ENCODE measurements around the gene ZNF197. TPM values are rescaled to one million over a fixed set of nuclear protein-coding genes. Genes with fewer than 3 reads are reported as not detected.
A peak's percentile ranks its signal among the peaks of the same experiment; 100 is the strongest.
"Not testable (repeated sequence)": the region's sequence is repeated elsewhere in the genome, so short reads cannot be mapped to it uniquely, and the experiment has no call there.

The ZNF197 gene
- total RNA-seq, 2 donors from 2014 or later, result 8.1 to 9.6 TPM

GRCh38 chr3:44648564-44649229 is 23.9 kb downstream of the ZNF197 start, which contains the start of gene ZNF35:
Gene ZNF35 (plus strand): TSS chr3:44648732. CDS start chr3:44651068, 2,336 bp downstream.
- Mint-ChIP-seq H3K36me3 (peaks cover 33 to 56% of the 10 kb centered on the region in 2 donors), H3K9me3 (peaks cover 14 to 17% of the 10 kb centered on the region in 2 donors), H3K27ac (peak within 1 kb of the TSS; percentile 51 to 55)
- peak; percentile 72 to 79 for ATAC-seq
- peak; percentile 46 to 56 for DNase-seq (ENCODE audit: low spot score in 2 of 2)

- no peak for ATAC-seq
- Mint-ChIP-seq H3K9me3 (peaks cover 19 to 25% of the 10 kb centered on the region in 2 donors), H3K27ac (peak overlapping the region in 1 of 2 donors; percentile 50), H3K36me3 (peaks cover 39 to 64% of the 10 kb centered on the region in 2 donors)
- DNase-seq (ENCODE audit: low spot score in 2 of 2), result no peak
These were observed 24.9 kb downstream of the ZNF197 start for GRCh38 chr3:44649709-44650108.

GRCh38 chr3:44654039-44654438 is 29.2 kb downstream of the ZNF197 start:
- DNase-seq (ENCODE audit: low spot score in 2 of 2), result no peak
- peaks cover 64 to 70% of the 10 kb centered on the region in 2 donors for H3K36me3 Mint-ChIP-seq
- H3K9me3 Mint-ChIP-seq, result peaks cover 33 to 36% of the 10 kb centered on the region in 2 donors
- no peak for ATAC-seq
- H3K27ac Mint-ChIP-seq, result no peak overlapping the region

GRCh38 chr3:44659015-44659414 is 34.2 kb downstream of the ZNF197 start:
- H3K36me3 Mint-ChIP-seq, result peaks cover 73 to 79% of the 10 kb centered on the region in 2 donors
- no peak for DNase-seq (ENCODE audit: low spot score in 2 of 2)
- peaks cover 44 to 50% of the 10 kb centered on the region in 2 donors for H3K9me3 Mint-ChIP-seq
- ATAC-seq, result no peak
- H3K27ac Mint-ChIP-seq, result no peak overlapping the region

GRCh38 chr3:44659434-44659833 is 34.6 kb downstream of the ZNF197 start:
- Mint-ChIP-seq H3K9me3 (peaks cover 43 to 49% of the 10 kb centered on the region in 2 donors), H3K36me3 (peaks cover 72 to 79% of the 10 kb centered on the region in 2 donors), H3K27ac (no peak overlapping the region)
- ATAC-seq, result no peak
- no peak for DNase-seq (ENCODE audit: low spot score in 2 of 2)

GRCh38 chr3:44661189-44661588 is 36.4 kb downstream of the ZNF197 start:
- Mint-ChIP-seq H3K36me3 (peaks cover 79% of the 10 kb centered on the region in 2 donors), H3K27ac (no peak overlapping the region), H3K9me3 (peaks cover 50 to 53% of the 10 kb centered on the region in 2 donors)
- DNase-seq (ENCODE audit: low spot score in 2 of 2) (no peak), ATAC-seq (no peak)

GRCh38 chr3:44665173-44665572 is 40.3 kb downstream of the ZNF197 start:
- Mint-ChIP-seq H3K9me3 (peaks cover 30 to 35% of the 10 kb centered on the region in 2 donors), H3K27ac (no peak overlapping the region)

GRCh38 chr3:44666346-44666745 is 41.5 kb downstream of the ZNF197 start:
- Mint-ChIP-seq H3K27ac (no peak overlapping the region), H3K9me3 (peaks cover 23 to 29% of the 10 kb centered on the region in 2 donors), H3K36me3 (peaks cover 40% of the 10 kb centered on the region in 2 donors)
- ATAC-seq, result no peak
- DNase-seq (ENCODE audit: low spot score in 2 of 2), result no peak

More at GRCh38 chr3:44665173-44665572, 40.3 kb downstream of the ZNF197 start:
- ATAC-seq (no peak), DNase-seq (ENCODE audit: low spot score in 2 of 2) (no peak)
- H3K36me3 Mint-ChIP-seq, result peaks cover 47 to 52% of the 10 kb centered on the region in 2 donors

- no peak for ATAC-seq
- Mint-ChIP-seq H3K9me3 (peaks cover 32% of the 10 kb centered on the region in 2 donors), H3K27ac (no peak overlapping the region), H3K36me3 (peaks cover 31 to 41% of the 10 kb centered on the region in 2 donors)
- no peak for DNase-seq (ENCODE audit: low spot score in 2 of 2)
These were observed 44.9 kb downstream of the ZNF197 start for GRCh38 chr3:44669760-44670159.

- not testable (repeated sequence) for DNase-seq (ENCODE audit: low spot score in 2 of 2); H3K27ac Mint-ChIP-seq; ATAC-seq
- peaks cover 15 to 31% of the 10 kb centered on the region in 2 donors for H3K9me3 Mint-ChIP-seq
- peaks cover 16 to 36% of the 10 kb centered on the region in 2 donors for H3K36me3 Mint-ChIP-seq
These were observed 48.6 kb downstream of the ZNF197 start for GRCh38 chr3:44673466-44673865.

GRCh38 chr3:44674211-44674610 is 49.4 kb downstream of the ZNF197 start:
- H3K36me3 Mint-ChIP-seq, result peaks cover 16 to 36% of the 10 kb centered on the region in 2 donors
- ATAC-seq, result no peak
- no peak overlapping the region for H3K27ac Mint-ChIP-seq
- DNase-seq (ENCODE audit: low spot score in 2 of 2), result no peak
- H3K9me3 Mint-ChIP-seq, result peaks cover 15 to 31% of the 10 kb centered on the region in 2 donors

- ATAC-seq (no peak), DNase-seq (ENCODE audit: low spot score in 2 of 2) (no peak)
- H3K27ac Mint-ChIP-seq, result no peak overlapping the region
- peaks cover 24 to 41% of the 10 kb centered on the region in 2 donors for H3K9me3 Mint-ChIP-seq
- H3K36me3 Mint-ChIP-seq, result peaks cover 30 to 42% of the 10 kb centered on the region in 2 donors
These were observed 53.8 kb downstream of the ZNF197 start for GRCh38 chr3:44678480-44679116.

GRCh38 chr3:44680921-44681455 is 56.2 kb downstream of the ZNF197 start:
- DNase-seq (ENCODE audit: low spot score in 2 of 2), result no peak
- no peak overlapping the region for H3K27ac Mint-ChIP-seq
- H3K9me3 Mint-ChIP-seq, result peaks cover 32 to 44% of the 10 kb centered on the region in 2 donors
- no peak for ATAC-seq
- H3K36me3 Mint-ChIP-seq, result peaks cover 42 to 54% of the 10 kb centered on the region in 2 donors

GRCh38 chr3:44682182-44682896 is 57.5 kb downstream of the ZNF197 start:
- H3K27ac Mint-ChIP-seq, result no peak overlapping the region

GRCh38 chr3:44685128-44685800 is 60.4 kb downstream of the ZNF197 start:
- DNase-seq (ENCODE audit: low spot score in 2 of 2), result peak; percentile 52 to 57
- H3K27ac Mint-ChIP-seq, result peak overlapping the region; percentile 38 to 54
- peaks cover 46 to 62% of the 10 kb centered on the region in 2 donors for H3K9me3 Mint-ChIP-seq
- ATAC-seq, result peak; percentile 76 to 83
- H3K36me3 Mint-ChIP-seq, result peaks cover 66 to 68% of the 10 kb centered on the region in 2 donors

More at GRCh38 chr3:44682182-44682896, 57.5 kb downstream of the ZNF197 start:
- ATAC-seq, result no peak
- Mint-ChIP-seq H3K9me3 (peaks cover 40 to 55% of the 10 kb centered on the region in 2 donors), H3K36me3 (peaks cover 53 to 55% of the 10 kb centered on the region in 2 donors)
- DNase-seq (ENCODE audit: low spot score in 2 of 2), result no peak

GRCh38 chr3:44687898-44688297 is 63.1 kb downstream of the ZNF197 start:
- Mint-ChIP-seq H3K36me3 (peaks cover 63 to 67% of the 10 kb centered on the region in 2 donors), H3K9me3 (peaks cover 44 to 57% of the 10 kb centered on the region in 2 donors), H3K27ac (no peak overlapping the region)
- ATAC-seq, result no peak
- no peak for DNase-seq (ENCODE audit: low spot score in 2 of 2)

All from activated naive CD4-positive, alpha-beta T cell treated with anti-CD3 and anti-CD28 coated beads, Interleukin-2, amount 50 U/mL, for 72 hours (primary cell).